ES-I3 (cell line): ENCODE results near the gene PCDHA9.
"Not testable (repeated sequence)": the region's sequence is repeated elsewhere in the genome, so short reads cannot be mapped to it uniquely, and the experiment has no call there.

ENCODE experiments used
- H3K36me3 ChIP-seq: 2 replicates; pipeline ENCODE4 v1.6.1; 2013; ENCODE audit warnings: mild to moderate bottlenecking, low read length, control low read depth, moderate library complexity; ENCODE audit not compliant: insufficient read depth
- H3K4me1 ChIP-seq: 2 replicates; pipeline ENCODE4 v1.6.1; 2013; ENCODE audit warnings: mild to moderate bottlenecking, control low read depth, low read length; ENCODE audit not compliant: insufficient read depth
- H3K9ac ChIP-seq: 2 replicates; pipeline ENCODE4 v1.6.1; 2013; ENCODE audit warnings: low read depth, mild to moderate bottlenecking, low read length, moderate library complexity
- H3K9me3 ChIP-seq: 2 replicates; pipeline ENCODE4 v1.6.1; 2013; ENCODE audit warnings: mild to moderate bottlenecking, low read length, moderate library complexity; ENCODE audit not compliant: control insufficient read depth, insufficient read depth

The PCDHA9 gene

GRCh38 chr5:140827704-140828361, 20.3 kb upstream of the PCDHA9 start, which contains the start of gene PCDHA6:
TSS of gene PCDHA6 (plus strand) at chr5:140827960. CDS start at chr5:140828092, 132 bp downstream.
- Histone ChIP-seq H3K9me3 (no peaks in the 10 kb centered on the region), H3K9ac (peak within 1 kb of the TSS; percentile 48)

GRCh38 chr5:140828362-140828737, 19.8 kb upstream of the PCDHA9 start:
- no peaks in the 10 kb centered on the region for H3K36me3 ChIP-seq
- H3K9ac ChIP-seq = peak overlapping the region; percentile 48; the same call in 1 of the 2 replicates
- no peaks in the 10 kb centered on the region for H3K4me1 ChIP-seq
- H3K9me3 ChIP-seq = no peaks in the 10 kb centered on the region

More at GRCh38 chr5:140827704-140828361, 20.3 kb upstream of the PCDHA9 start, which contains the start of gene PCDHA6:
- Histone ChIP-seq H3K36me3 (no peaks in the 10 kb centered on the region), H3K4me1 (no peaks in the 10 kb centered on the region)

- H3K9ac ChIP-seq, H3K36me3 ChIP-seq, H3K4me1 ChIP-seq, H3K9me3 ChIP-seq: not testable (repeated sequence)
These were observed 18.4 kb upstream of the PCDHA9 start for GRCh38 chr5:140829511-140830501.

GRCh38 chr5:140833993-140834392, 14.2 kb upstream of the PCDHA9 start, which contains the start of gene PCDHA7:
TSS of gene PCDHA7 (plus strand) at chr5:140834269. CDS start at chr5:140834384, 115 bp downstream.
- Histone ChIP-seq H3K36me3 (no peaks in the 10 kb centered on the region), H3K9ac (no peak within 1 kb of the TSS), H3K9me3 (no peaks in the 10 kb centered on the region), H3K4me1 (no peaks in the 10 kb centered on the region)

GRCh38 chr5:140834439-140835008, 13.7 kb upstream of the PCDHA9 start:
- not testable (repeated sequence) for H3K9me3 ChIP-seq, H3K36me3 ChIP-seq, H3K9ac ChIP-seq, H3K4me1 ChIP-seq

- H3K36me3 ChIP-seq = no peaks in the 10 kb centered on the region
- no peaks in the 10 kb centered on the region for H3K4me1 ChIP-seq
- no peaks in the 10 kb centered on the region for H3K9me3 ChIP-seq
- no peak overlapping the region for H3K9ac ChIP-seq
These were observed 12.3 kb upstream of the PCDHA9 start for GRCh38 chr5:140835622-140836510.

GRCh38 chr5:140840978-140841962, 6.9 kb upstream of the PCDHA9 start, which contains the start of gene PCDHA8:
TSS of gene PCDHA8 (plus strand) at chr5:140841187. CDS start at chr5:140841322, 135 bp downstream.
- H3K36me3 ChIP-seq = no peaks in the 10 kb centered on the region
- no peaks in the 10 kb centered on the region for H3K9me3 ChIP-seq
- H3K4me1 ChIP-seq = no peaks in the 10 kb centered on the region
- no peak within 1 kb of the TSS; the same call in 1 of the 2 replicates for H3K9ac ChIP-seq

GRCh38 chr5:140842798-140843733, 5.1 kb upstream of the PCDHA9 start:
- Histone ChIP-seq H3K4me1 (no peaks in the 10 kb centered on the region), H3K9ac (no peak overlapping the region), H3K9me3 (no peaks in the 10 kb centered on the region), H3K36me3 (no peaks in the 10 kb centered on the region)

GRCh38 chr5:140849831-140850634, 1.9 kb downstream of the PCDHA9 start:
- not testable (repeated sequence) for H3K4me1 ChIP-seq, H3K36me3 ChIP-seq, H3K9ac ChIP-seq, H3K9me3 ChIP-seq

GRCh38 chr5:140855772-140856674, 7.8 kb downstream of the PCDHA9 start, which contains the start of gene PCDHA10:
TSS of gene PCDHA10 (plus strand) at chr5:140855897. CDS start at chr5:140856049, 152 bp downstream.
- Histone ChIP-seq H3K9me3 (no peaks in the 10 kb centered on the region; the same call in 1 of the 2 replicates), H3K36me3 (no peaks in the 10 kb centered on the region), H3K9ac (peak within 1 kb of the TSS; percentile 92), H3K4me1 (no peaks in the 10 kb centered on the region)
